GM10847 (cell line): ENCODE data around the gene ATP8A1.

ENCODE experiments used
- POLR2A ChIP-seq: IDR thresholded peaks from 2 replicates; pipeline ENCODE4 v1.6.1; 2011; ENCODE audit not compliant: insufficient read length; ENCODE audit errors: extremely low read depth

ATP8A1 gene

GRCh38 chr4:42615131-42615763 lies 41.7 kb downstream of the ATP8A1 start:
- TF ChIP-seq POLR2A: no peak

GRCh38 chr4:42612898-42613297 lies 44.0 kb downstream of the ATP8A1 start:
- TF ChIP-seq POLR2A: no peak

- TF ChIP-seq POLR2A: no peak
Measured at GRCh38 chr4:42610941-42611340, 46.0 kb downstream of the ATP8A1 start.

GRCh38 chr4:42609051-42609450 lies 47.9 kb downstream of the ATP8A1 start:
- no peak for TF ChIP-seq POLR2A

GRCh38 chr4:42608551-42608950 lies 48.4 kb downstream of the ATP8A1 start:
- no peak for TF ChIP-seq POLR2A

GRCh38 chr4:42607011-42607726 lies 49.7 kb downstream of the ATP8A1 start:
- TF ChIP-seq POLR2A: no peak

- TF ChIP-seq POLR2A: no peak
Measured at GRCh38 chr4:42605264-42605663, 51.6 kb downstream of the ATP8A1 start.

- no peak for TF ChIP-seq POLR2A
Measured at GRCh38 chr4:42603862-42604261, 53.0 kb downstream of the ATP8A1 start.

- TF ChIP-seq POLR2A: no peak
Measured at GRCh38 chr4:42600578-42600977, 56.3 kb downstream of the ATP8A1 start.

- TF ChIP-seq POLR2A: no peak
Measured at GRCh38 chr4:42596918-42597317, 60.0 kb downstream of the ATP8A1 start.

GRCh38 chr4:42594888-42595287 lies 62.0 kb downstream of the ATP8A1 start:
- TF ChIP-seq POLR2A: no peak

GRCh38 chr4:42588909-42589308 lies 68.0 kb downstream of the ATP8A1 start:
- TF ChIP-seq POLR2A: no peak

- TF ChIP-seq POLR2A: no peak
Measured at GRCh38 chr4:42586775-42587174, 70.1 kb downstream of the ATP8A1 start.

GRCh38 chr4:42579903-42580302 lies 77.0 kb downstream of the ATP8A1 start:
- TF ChIP-seq POLR2A: no peak

- TF ChIP-seq POLR2A: no peak
Measured at GRCh38 chr4:42578187-42578586, 78.7 kb downstream of the ATP8A1 start.

GRCh38 chr4:42574870-42575430 lies 82.0 kb downstream of the ATP8A1 start:
- TF ChIP-seq POLR2A: no peak
